Measurements from ENCODE around the gene POLR2J.

Gene POLR2J

GRCh38 chr7:102469351-102469971, 9.3 kb downstream of the POLR2J start:
- Histone ChIP-seq H3K27me3 (ENCODE audit: insufficient read depth, poor library complexity, severe bottlenecking) (no peaks in the 10 kb centered on the region), H3K9me3 (ENCODE audit: severe bottlenecking) (no peaks in the 10 kb centered on the region), H3K27ac (ENCODE audit: poor library complexity, severe bottlenecking) (no peak overlapping the region), H3K36me3 (ENCODE audit: low read depth) (peaks cover 25% of the 10 kb centered on the region), H3K4me1 (ENCODE audit: insufficient read depth, poor library complexity, severe bottlenecking) (no peaks in the 10 kb centered on the region), H3K4me3 (ENCODE audit: severe bottlenecking) (no peak overlapping the region)
- no peak for TF ChIP-seq CTCF (IDR thresholded peaks at IDR 0.05; ENCODE audit: poor library complexity, severe bottlenecking)
- ATAC-seq (ENCODE audit: low read depth) (no peak), DNase-seq (ENCODE audit: low spot score) (peak; percentile 45)

- ATAC-seq (ENCODE audit: low read depth) (no peak), DNase-seq (ENCODE audit: low spot score) (peak; percentile 63)
- no peak overlapping the region for H3K4me3 ChIP-seq (ENCODE audit: severe bottlenecking)
- peaks cover 25% of the 10 kb centered on the region for H3K36me3 ChIP-seq (ENCODE audit: low read depth)
- TF ChIP-seq CTCF (IDR thresholded peaks at IDR 0.05; ENCODE audit: poor library complexity, severe bottlenecking) = no peak
- no peaks in the 10 kb centered on the region for H3K27me3 ChIP-seq (ENCODE audit: insufficient read depth, poor library complexity, severe bottlenecking)
- no peaks in the 10 kb centered on the region for H3K4me1 ChIP-seq (ENCODE audit: insufficient read depth, poor library complexity, severe bottlenecking)
- no peak overlapping the region for H3K27ac ChIP-seq (ENCODE audit: poor library complexity, severe bottlenecking)
- no peaks in the 10 kb centered on the region for H3K9me3 ChIP-seq (ENCODE audit: severe bottlenecking)
Measured at GRCh38 chr7:102468478-102469350, 10.0 kb downstream of the POLR2J start.

- Histone ChIP-seq H3K27me3 (ENCODE audit: insufficient read depth, poor library complexity, severe bottlenecking) (no peaks in the 10 kb centered on the region), H3K27ac (ENCODE audit: poor library complexity, severe bottlenecking) (no peak overlapping the region), H3K4me1 (ENCODE audit: insufficient read depth, poor library complexity, severe bottlenecking) (no peaks in the 10 kb centered on the region), H3K4me3 (ENCODE audit: severe bottlenecking) (no peak overlapping the region), H3K36me3 (ENCODE audit: low read depth) (peaks cover 18% of the 10 kb centered on the region), H3K9me3 (ENCODE audit: severe bottlenecking) (no peaks in the 10 kb centered on the region)
- DNase-seq (ENCODE audit: low spot score) (peak; percentile 45), ATAC-seq (ENCODE audit: low read depth) (no peak)
- no peak for TF ChIP-seq CTCF (IDR thresholded peaks at IDR 0.05; ENCODE audit: poor library complexity, severe bottlenecking)
Measured at GRCh38 chr7:102467581-102468477, 10.9 kb downstream of the POLR2J start.

GRCh38 chr7:102466097-102466496, 12.6 kb downstream of the POLR2J start:
- H3K4me3 ChIP-seq (ENCODE audit: severe bottlenecking) = no peak overlapping the region
- peaks cover 14% of the 10 kb centered on the region for H3K36me3 ChIP-seq (ENCODE audit: low read depth)
- no peaks in the 10 kb centered on the region for H3K9me3 ChIP-seq (ENCODE audit: severe bottlenecking)
- H3K27ac ChIP-seq (ENCODE audit: poor library complexity, severe bottlenecking) = no peak overlapping the region
- DNase-seq (ENCODE audit: low spot score) (no peak), ATAC-seq (ENCODE audit: low read depth) (no peak)
- TF ChIP-seq CTCF (IDR thresholded peaks at IDR 0.05; ENCODE audit: poor library complexity, severe bottlenecking) = no peak
- H3K27me3 ChIP-seq (ENCODE audit: insufficient read depth, poor library complexity, severe bottlenecking) = no peaks in the 10 kb centered on the region
- H3K4me1 ChIP-seq (ENCODE audit: insufficient read depth, poor library complexity, severe bottlenecking) = no peaks in the 10 kb centered on the region

All from RWPE2 (cell line).